Measurements from ENCODE around the gene GRIN2A. TPM values are rescaled to one million over a fixed set of nuclear protein-coding genes. Genes with fewer than 3 reads are reported as not detected.

Gene GRIN2A
- polyA plus RNA-seq, 2 of the 4 experiments (the other 2 are of a cell fraction): not detected

- Histone ChIP-seq H3K4me2 (no peak overlapping the region), H3K4me3 (no peak overlapping the region), H3K9me3 (no peaks in the 10 kb centered on the region), H3K27ac (no peak overlapping the region), H3K4me1 (no peaks in the 10 kb centered on the region)
- CTCF ChIA-PET: no interaction called here
- no peak for TF ChIP-seq RAD21 (conservative IDR thresholded peaks at IDR 0.05 in 1 of 2, IDR thresholded peaks at IDR 0.05 in 1 of 2)
- no peak for TF ChIP-seq ZFP36 (IDR thresholded peaks at IDR 0.05; ENCODE audit: borderline replicate concordance, partially characterized antibody)
- TF ChIP-seq TFCP2L1 (CRISPR knock-in tag; IDR thresholded peaks at IDR 0.05): no peak
- TF ChIP-seq CTCF (IDR thresholded peaks at IDR 0.05): no peak
- TF ChIP-seq CHD4 (IDR thresholded peaks at IDR 0.05; ENCODE audit: borderline replicate concordance): no peak
- TF ChIP-seq HOXA7 (CRISPR knock-in tag; IDR thresholded peaks at IDR 0.05): no peak
- TF ChIP-seq NPAS2 (CRISPR knock-in tag; IDR thresholded peaks at IDR 0.05; ENCODE audit: borderline replicate concordance): no peak
- TF ChIP-seq JUN (IDR thresholded peaks at IDR 0.05): no peak
- no peak for TF ChIP-seq PBX3 (IDR thresholded peaks at IDR 0.05)
- TF ChIP-seq POLR2AphosphoS2 (conservative IDR thresholded peaks at IDR 0.05; ENCODE audit: low read length): no peak
- no peak for TF ChIP-seq JUNB (IDR thresholded peaks at IDR 0.05)
- TF ChIP-seq, protein P1, sequence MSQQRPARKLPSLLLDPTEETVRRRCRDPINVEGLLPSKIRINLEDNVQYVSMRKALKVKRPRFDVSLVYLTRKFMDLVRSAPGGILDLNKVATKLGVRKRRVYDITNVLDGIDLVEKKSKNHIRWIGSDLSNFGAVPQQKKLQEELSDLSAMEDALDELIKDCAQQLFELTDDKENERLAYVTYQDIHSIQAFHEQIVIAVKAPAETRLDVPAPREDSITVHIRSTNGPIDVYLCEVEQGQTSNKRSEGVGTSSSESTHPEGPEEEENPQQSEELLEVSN (IDR thresholded peaks at IDR 0.05; ENCODE audit: borderline replicate concordance, low read depth): no peak
- FAIRE-seq: no peak
- no peak for ATAC-seq
- WGBS (ENCODE audit: missing lambda C conversion rate): 20% methylated on average over 4 of the region's 4 CpGs
- DNase-seq (ENCODE audit: low read depth in 1 of 2, low spot score in 1 of 2): no peak
- POLR2A ChIA-PET: no interaction called here
Measured at GRCh38 chr16:10156099-10156498, 26.1 kb downstream of the GRIN2A start.

DNA sequence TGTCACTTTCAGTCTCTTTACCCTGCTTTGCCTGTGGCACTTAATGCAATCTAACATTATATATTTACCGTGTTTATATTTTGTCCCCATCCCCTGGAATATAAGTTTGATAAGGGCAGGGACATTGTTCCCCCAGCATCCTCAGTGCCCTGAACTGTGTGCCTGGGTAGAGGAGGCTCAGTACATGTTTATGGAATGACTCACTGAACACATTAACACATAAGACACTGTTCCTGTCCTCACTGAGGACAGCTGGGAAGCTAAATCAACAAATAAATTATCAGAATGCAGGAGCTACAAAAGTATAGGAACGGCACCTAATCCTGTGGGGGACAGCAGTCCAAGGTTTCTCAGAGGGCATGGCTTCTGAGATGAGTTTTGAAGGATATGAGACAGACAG lies 27.8 kb downstream of the GRIN2A start:
- H3K27ac ChIP-seq: no peak overlapping the region
- H3K9me3 ChIP-seq: no peaks in the 10 kb centered on the region
- no peak for DNase-seq (ENCODE audit: low read depth in 1 of 2, low spot score in 1 of 2)
- H3K4me2 ChIP-seq: no peak overlapping the region
- CTCF ChIA-PET: interaction anchor here (0.5 kb wide), 1 partner anchor 509 kb away, joined by 3 read pairs; no protein-coding TSS in a partner anchor
- H3K4me1 ChIP-seq: no peaks in the 10 kb centered on the region
- WGBS (ENCODE audit: missing lambda C conversion rate): 21% methylated on average over 2 of the region's 2 CpGs
- POLR2A ChIA-PET: no interaction called here
- no peak for ATAC-seq
- TF ChIP-seq RCOR1 (IDR thresholded peaks at IDR 0.05; ENCODE audit: low read depth, low read length) (no peak), CTCF (IDR thresholded peaks at IDR 0.05) (no peak), MAFK (IDR thresholded peaks at IDR 0.05; ENCODE audit: partially characterized antibody) (no peak), ELK1 (IDR thresholded peaks at IDR 0.05; ENCODE audit: low read depth, low read length) (no peak), USF2 (IDR thresholded peaks at IDR 0.05) (no peak), RAD21 (conservative IDR thresholded peaks at IDR 0.05 in 1 of 2, IDR thresholded peaks at IDR 0.05 in 1 of 2) (no peak), NPAS2 (CRISPR knock-in tag; IDR thresholded peaks at IDR 0.05; ENCODE audit: borderline replicate concordance) (no peak), ZFP36 (IDR thresholded peaks at IDR 0.05; ENCODE audit: borderline replicate concordance, partially characterized antibody) (no peak), CHD2 (IDR thresholded peaks at IDR 0.05; ENCODE audit: low read length, partially characterized antibody) (no peak), ZC3H11A (IDR thresholded peaks at IDR 0.05) (no peak), POLR2AphosphoS2 (conservative IDR thresholded peaks at IDR 0.05; ENCODE audit: low read length) (no peak), HOXB5 (CRISPR knock-in tag; IDR thresholded peaks at IDR 0.05) (no peak), ESRRA (IDR thresholded peaks at IDR 0.05; ENCODE audit: borderline replicate concordance, low read length) (no peak), HOXA7 (CRISPR knock-in tag; IDR thresholded peaks at IDR 0.05) (no peak), JUNB (IDR thresholded peaks at IDR 0.05) (no peak), CBX2 (IDR thresholded peaks at IDR 0.05; ENCODE audit: borderline replicate concordance, low read depth) (no peak), EHMT2 (IDR thresholded peaks at IDR 0.05; ENCODE audit: low read depth) (no peak), SREBF2 (IDR thresholded peaks at IDR 0.05) (no peak)
- TF ChIP-seq, protein P2, sequence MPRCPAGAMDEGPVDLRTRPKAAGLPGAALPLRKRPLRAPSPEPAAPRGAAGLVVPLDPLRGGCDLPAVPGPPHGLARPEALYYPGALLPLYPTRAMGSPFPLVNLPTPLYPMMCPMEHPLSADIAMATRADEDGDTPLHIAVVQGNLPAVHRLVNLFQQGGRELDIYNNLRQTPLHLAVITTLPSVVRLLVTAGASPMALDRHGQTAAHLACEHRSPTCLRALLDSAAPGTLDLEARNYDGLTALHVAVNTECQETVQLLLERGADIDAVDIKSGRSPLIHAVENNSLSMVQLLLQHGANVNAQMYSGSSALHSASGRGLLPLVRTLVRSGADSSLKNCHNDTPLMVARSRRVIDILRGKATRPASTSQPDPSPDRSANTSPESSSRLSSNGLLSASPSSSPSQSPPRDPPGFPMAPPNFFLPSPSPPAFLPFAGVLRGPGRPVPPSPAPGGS (IDR thresholded peaks at IDR 0.05): no peak
- H3K4me3 ChIP-seq: no peak overlapping the region
- FAIRE-seq: no peak
